ENCODE data around the gene TSSK2. TPM values are rescaled to one million over a fixed set of nuclear protein-coding genes. Genes with fewer than 3 reads are reported as not detected.

Gene TSSK2
- total RNA-seq, 1 donor from 2014 or later = not detected

- no peak overlapping the region for H3K4me3 ChIP-seq (ENCODE audit: low read depth, low read length)
- DNase-seq (ENCODE audit: low read depth) (peak; percentile 71), FAIRE-seq (no peak)
- TF ChIP-seq CTCF (IDR thresholded peaks at IDR 0.05; ENCODE audit: insufficient read depth, low read length, severe bottlenecking) = no peak
- no peaks in the 10 kb centered on the region for H3K27me3 ChIP-seq (ENCODE audit: control insufficient read depth, insufficient read depth, low read length)
- peaks cover 3% of the 10 kb centered on the region for H3K36me3 ChIP-seq (ENCODE audit: control insufficient read depth, insufficient read depth, low read length)
Measured at GRCh38 chr22:19108807-19109197, 22.3 kb upstream of the TSSK2 start.

GRCh38 chr22:19109198-19110063 is 21.7 kb upstream of the TSSK2 start:
- FAIRE-seq (no peak), DNase-seq (ENCODE audit: low read depth) (peak; percentile 92)
- Histone ChIP-seq H3K36me3 (ENCODE audit: control insufficient read depth, insufficient read depth, low read length) (peaks cover 4% of the 10 kb centered on the region), H3K4me3 (ENCODE audit: low read depth, low read length) (no peak overlapping the region), H3K27me3 (ENCODE audit: control insufficient read depth, insufficient read depth, low read length) (no peaks in the 10 kb centered on the region)
- TF ChIP-seq CTCF (IDR thresholded peaks at IDR 0.05; ENCODE audit: insufficient read depth, low read length, severe bottlenecking) = no peak

GRCh38 chr22:19110064-19110458 is 21.0 kb upstream of the TSSK2 start:
- peaks cover 5% of the 10 kb centered on the region for H3K36me3 ChIP-seq (ENCODE audit: control insufficient read depth, insufficient read depth, low read length)
- no peaks in the 10 kb centered on the region for H3K27me3 ChIP-seq (ENCODE audit: control insufficient read depth, insufficient read depth, low read length)
- no peak for DNase-seq (ENCODE audit: low read depth)
- H3K4me3 ChIP-seq (ENCODE audit: low read depth, low read length) = no peak overlapping the region
- no peak for FAIRE-seq
- TF ChIP-seq CTCF (IDR thresholded peaks at IDR 0.05; ENCODE audit: insufficient read depth, low read length, severe bottlenecking) = no peak

GRCh38 chr22:19110646-19111045 is 20.5 kb upstream of the TSSK2 start:
- TF ChIP-seq CTCF (IDR thresholded peaks at IDR 0.05; ENCODE audit: insufficient read depth, low read length, severe bottlenecking) = no peak
- Histone ChIP-seq H3K27me3 (ENCODE audit: control insufficient read depth, insufficient read depth, low read length) (no peaks in the 10 kb centered on the region), H3K36me3 (ENCODE audit: control insufficient read depth, insufficient read depth, low read length) (peaks cover 5% of the 10 kb centered on the region), H3K4me3 (ENCODE audit: low read depth, low read length) (no peak overlapping the region)
- no peak for FAIRE-seq
- DNase-seq (ENCODE audit: low read depth) = no peak

GRCh38 chr22:19111140-19111539 is 20.0 kb upstream of the TSSK2 start:
- TF ChIP-seq CTCF (IDR thresholded peaks at IDR 0.05; ENCODE audit: insufficient read depth, low read length, severe bottlenecking) = no peak
- FAIRE-seq (no peak), DNase-seq (ENCODE audit: low read depth) (no peak)
- Histone ChIP-seq H3K4me3 (ENCODE audit: low read depth, low read length) (no peak overlapping the region), H3K27me3 (ENCODE audit: control insufficient read depth, insufficient read depth, low read length) (no peaks in the 10 kb centered on the region), H3K36me3 (ENCODE audit: control insufficient read depth, insufficient read depth, low read length) (peaks cover 5% of the 10 kb centered on the region)
